ENCODE data around the gene DHRS4.
"Not testable (repeated sequence)": the region's sequence is repeated elsewhere in the genome, so short reads cannot be mapped to it uniquely, and the experiment has no call there.

DHRS4 gene

GRCh38 chr14:24013654-24014514 is 60.3 kb downstream of the DHRS4 start:
- no peaks in the 10 kb centered on the region for H3K9me3 ChIP-seq (ENCODE audit: control insufficient read depth, insufficient read depth, low read length)
- no peaks in the 10 kb centered on the region; the same call in 1 of the 2 replicates for H3K4me1 ChIP-seq (ENCODE audit: insufficient read depth, low read length)
- no peak overlapping the region for H3K9ac ChIP-seq (ENCODE audit: low read depth, low read length)
- H3K36me3 ChIP-seq (ENCODE audit: insufficient read depth, low read length), result no peaks in the 10 kb centered on the region

- H3K9me3 ChIP-seq (ENCODE audit: control insufficient read depth, insufficient read depth, low read length); H3K36me3 ChIP-seq (ENCODE audit: insufficient read depth, low read length); H3K4me1 ChIP-seq (ENCODE audit: insufficient read depth, low read length): not testable (repeated sequence)
Measured at GRCh38 chr14:24015745-24016144, 62.2 kb downstream of the DHRS4 start.

More at GRCh38 chr14:24015745-24016144, 62.2 kb downstream of the DHRS4 start:
- not testable (repeated sequence) for H3K9ac ChIP-seq (ENCODE audit: low read depth, low read length)
